ENCODE data around the gene ATP2C2. TPM values are rescaled to one million over a fixed set of nuclear protein-coding genes. Genes with fewer than 3 reads are reported as not detected.

The ATP2C2 gene
- not detected in 2 replicates for total RNA-seq

GRCh38 chr16:84368308-84368996, at the start of gene ATP2C2:
TSS of gene ATP2C2 (plus strand) at chr16:84368538. CDS start at chr16:84368616, 78 bp downstream.

GRCh38 chr16:84504420-84505248, 136.3 kb downstream of the ATP2C2 start, which contains the start of gene MEAK7:
TSS of gene MEAK7 (minus strand) at chr16:84504659. CDS start at chr16:84498086, 6,573 bp downstream.

Other genes starting within 250 kb of the ATP2C2 start
- 15.7 and 15.8 TPM in 2 replicates for gene HSDL1, start 223.4 kb upstream of the ATP2C2 start, total RNA-seq
- gene DNAAF1, start 223.2 kb upstream of the ATP2C2 start, total RNA-seq, result not detected in 2 replicates
- gene TAF1C, start 181.5 kb upstream of the ATP2C2 start, total RNA-seq, result 28.2 and 33.5 TPM in 2 replicates
- gene ADAD2, start 177.4 kb upstream of the ATP2C2 start, total RNA-seq, result not detected in 2 replicates
- gene KCNG4, start 128.5 kb upstream of the ATP2C2 start, total RNA-seq, result not detected in 2 replicates
- 0.29 and 2.4 TPM in 2 replicates for gene WFDC1, start 73.7 kb upstream of the ATP2C2 start, total RNA-seq
- 40.0 and 49.7 TPM in 2 replicates for gene MEAK7, start 136.1 kb downstream of the ATP2C2 start, total RNA-seq
- 140 and 373 TPM in 2 replicates for gene COTL1, start 249.5 kb downstream of the ATP2C2 start, total RNA-seq